ENCODE data around the gene ACVRL1.

The ACVRL1 gene

DNA sequence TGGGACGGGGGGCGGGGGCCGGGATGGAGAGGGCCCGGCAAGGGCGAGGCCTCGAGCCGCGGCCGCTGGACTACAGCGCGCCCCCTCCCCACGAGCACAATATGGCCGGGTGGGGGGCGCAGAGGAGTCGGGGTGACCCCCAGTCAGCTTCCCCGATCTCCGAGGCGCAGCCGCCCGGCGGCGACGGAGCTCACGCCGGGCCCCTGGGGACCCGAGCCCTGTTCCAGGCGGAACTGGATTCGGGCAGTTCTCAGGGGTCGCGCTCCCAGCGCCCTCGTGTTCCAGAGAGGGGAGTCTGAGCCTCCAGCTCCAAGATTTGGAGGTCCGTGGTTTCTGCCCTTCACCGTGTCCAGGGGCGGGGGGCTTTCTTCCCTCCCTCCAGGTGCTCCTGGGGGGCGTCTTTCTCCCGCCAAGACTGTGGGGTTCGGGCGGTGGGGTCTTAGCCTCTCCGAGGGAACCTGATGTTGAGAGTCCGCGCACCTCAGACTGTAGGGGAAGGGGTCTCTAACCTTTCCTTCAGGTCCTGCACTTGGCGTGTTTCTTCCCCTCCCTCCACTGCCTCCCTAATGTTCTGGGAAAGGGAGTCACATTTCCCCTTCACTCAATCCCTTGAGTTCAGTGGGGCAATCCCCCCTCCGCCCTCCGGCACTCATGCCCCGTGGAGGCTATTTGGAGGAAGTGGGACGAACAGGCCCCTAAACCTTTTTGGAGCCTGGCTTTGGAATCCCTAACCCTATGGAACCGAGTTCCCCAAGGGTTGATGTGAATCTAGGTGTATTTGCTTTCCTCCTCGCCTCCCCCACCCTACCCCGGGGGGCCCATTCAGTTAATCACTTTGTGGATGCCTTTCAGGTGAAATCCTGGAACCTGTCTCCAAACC is 44.8 kb downstream of the ACVRL1 start:
- H3K9me3 ChIP-seq (ENCODE audit: control insufficient read depth, low read length) = no peaks in the 10 kb centered on the region
- no peaks in the 10 kb centered on the region for H3K27me3 ChIP-seq (replicated peaks; ENCODE audit: control insufficient read depth, insufficient read depth, low read length, poor library complexity, severe bottlenecking)
- peak overlapping the region; percentile 67 for H3K27ac ChIP-seq (ENCODE audit: insufficient read depth, low read length, poor library complexity, severe bottlenecking)
- H3K4me1 ChIP-seq (ENCODE audit: control insufficient read depth, insufficient read depth, low read length, poor library complexity, severe bottlenecking) = peaks cover 5% of the 10 kb centered on the region
- no peaks in the 10 kb centered on the region for H3K36me3 ChIP-seq (ENCODE audit: control insufficient read depth, insufficient read depth, low read length)
- no peak for DNase-seq
- peak overlapping the region; percentile 81 for H3K4me3 ChIP-seq (ENCODE audit: insufficient read depth, low read depth, low read length, poor library complexity, severe bottlenecking)

DNA sequence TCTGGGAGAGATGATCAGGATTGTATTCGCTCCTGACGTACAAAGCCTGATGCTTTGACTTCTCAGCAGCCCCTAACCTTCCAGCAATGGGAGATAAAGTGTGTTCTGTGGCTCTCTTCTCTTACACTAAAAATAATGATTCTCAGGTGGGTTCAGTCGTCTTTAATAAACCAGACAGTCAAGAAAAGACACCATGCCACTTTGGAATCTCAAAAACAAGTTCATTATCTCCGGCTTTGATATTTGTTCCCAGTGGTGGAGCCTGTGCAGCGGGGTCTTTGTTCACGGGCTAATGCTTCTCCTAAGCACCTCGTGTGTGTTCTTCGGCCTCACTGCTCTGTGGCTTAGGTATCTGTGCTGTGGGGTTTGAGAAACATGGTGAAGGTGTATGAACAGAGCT is 45.8 kb downstream of the ACVRL1 start:
- H3K9me3 ChIP-seq (ENCODE audit: control insufficient read depth, low read length) = no peaks in the 10 kb centered on the region
- H3K36me3 ChIP-seq (ENCODE audit: control insufficient read depth, insufficient read depth, low read length) = no peaks in the 10 kb centered on the region
- H3K27me3 ChIP-seq (replicated peaks; ENCODE audit: control insufficient read depth, insufficient read depth, low read length, poor library complexity, severe bottlenecking) = no peaks in the 10 kb centered on the region
- H3K4me3 ChIP-seq (ENCODE audit: insufficient read depth, low read depth, low read length, poor library complexity, severe bottlenecking) = no peak overlapping the region
- H3K4me1 ChIP-seq (ENCODE audit: control insufficient read depth, insufficient read depth, low read length, poor library complexity, severe bottlenecking) = peaks cover 5% of the 10 kb centered on the region
- DNase-seq = no peak
- H3K27ac ChIP-seq (ENCODE audit: insufficient read depth, low read length, poor library complexity, severe bottlenecking) = no peak overlapping the region

DNA sequence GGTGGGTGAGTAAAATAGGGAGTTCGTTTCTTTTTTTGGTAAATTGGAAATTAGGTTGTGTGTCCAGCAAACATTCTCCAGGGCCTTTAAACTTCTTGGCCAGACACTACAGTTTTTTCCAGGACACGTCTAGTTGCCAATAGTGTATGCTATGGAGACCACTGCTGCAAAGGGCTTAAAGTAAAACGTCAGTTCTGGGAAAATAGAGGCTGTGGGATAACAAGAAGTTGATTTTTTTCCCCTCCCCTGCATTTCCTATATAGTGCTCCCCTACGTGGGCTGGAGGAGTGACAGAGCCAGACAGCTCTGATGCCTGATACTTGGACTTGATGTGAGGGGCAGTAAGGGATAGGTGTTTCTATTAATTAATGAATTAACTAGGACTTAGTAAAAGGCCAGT is 46.6 kb downstream of the ACVRL1 start:
- no peaks in the 10 kb centered on the region for H3K9me3 ChIP-seq (ENCODE audit: control insufficient read depth, low read length)
- H3K4me3 ChIP-seq (ENCODE audit: insufficient read depth, low read depth, low read length, poor library complexity, severe bottlenecking) = no peak overlapping the region
- no peak for DNase-seq
- H3K27me3 ChIP-seq (replicated peaks; ENCODE audit: control insufficient read depth, insufficient read depth, low read length, poor library complexity, severe bottlenecking) = no peaks in the 10 kb centered on the region
- H3K36me3 ChIP-seq (ENCODE audit: control insufficient read depth, insufficient read depth, low read length) = no peaks in the 10 kb centered on the region
- peaks cover 5% of the 10 kb centered on the region for H3K4me1 ChIP-seq (ENCODE audit: control insufficient read depth, insufficient read depth, low read length, poor library complexity, severe bottlenecking)
- no peak overlapping the region for H3K27ac ChIP-seq (ENCODE audit: insufficient read depth, low read length, poor library complexity, severe bottlenecking)

DNA sequence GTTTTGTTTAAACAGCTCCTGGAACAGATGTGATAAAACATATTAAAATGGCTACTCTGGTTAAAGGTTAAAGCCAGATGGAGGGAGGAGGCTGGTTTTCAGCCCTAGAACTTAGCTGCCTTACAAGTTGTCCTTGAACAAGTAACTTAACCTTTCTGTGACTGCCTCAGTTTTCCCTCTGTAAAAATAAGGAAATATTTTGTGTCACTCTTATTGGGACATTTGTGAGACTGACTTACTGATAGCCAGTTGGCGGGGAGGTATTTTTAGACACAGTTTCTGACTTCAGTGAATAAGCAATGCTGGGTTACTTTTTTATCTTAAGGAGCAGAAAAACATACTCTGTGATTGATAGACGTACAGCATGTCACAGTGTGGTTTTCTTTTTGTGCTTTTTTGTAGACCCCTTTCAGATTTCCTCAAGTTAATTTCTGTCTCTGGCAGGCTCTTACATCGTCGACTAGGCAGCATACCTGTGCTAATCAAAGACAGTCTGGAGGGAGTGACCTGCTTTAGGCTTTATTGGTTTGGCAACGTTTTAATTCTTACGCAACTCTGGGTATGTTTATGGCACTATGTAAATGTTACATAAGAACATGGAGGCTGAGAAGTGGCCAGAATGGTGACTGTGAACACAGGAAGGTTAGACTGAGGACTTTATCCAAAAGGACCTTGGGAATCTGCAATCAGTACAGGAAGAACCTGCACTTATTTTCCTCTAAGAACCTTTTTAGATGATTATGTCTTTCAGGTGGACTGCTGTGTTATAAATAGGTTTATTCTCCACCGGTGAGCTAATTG is 47.5 kb downstream of the ACVRL1 start:
- no peak for DNase-seq
- Histone ChIP-seq H3K9me3 (ENCODE audit: control insufficient read depth, low read length) (no peaks in the 10 kb centered on the region), H3K27me3 (replicated peaks; ENCODE audit: control insufficient read depth, insufficient read depth, low read length, poor library complexity, severe bottlenecking) (no peaks in the 10 kb centered on the region), H3K36me3 (ENCODE audit: control insufficient read depth, insufficient read depth, low read length) (no peaks in the 10 kb centered on the region), H3K4me1 (ENCODE audit: control insufficient read depth, insufficient read depth, low read length, poor library complexity, severe bottlenecking) (peaks cover 5% of the 10 kb centered on the region), H3K4me3 (ENCODE audit: insufficient read depth, low read depth, low read length, poor library complexity, severe bottlenecking) (no peak overlapping the region), H3K27ac (ENCODE audit: insufficient read depth, low read length, poor library complexity, severe bottlenecking) (no peak overlapping the region)

DNA sequence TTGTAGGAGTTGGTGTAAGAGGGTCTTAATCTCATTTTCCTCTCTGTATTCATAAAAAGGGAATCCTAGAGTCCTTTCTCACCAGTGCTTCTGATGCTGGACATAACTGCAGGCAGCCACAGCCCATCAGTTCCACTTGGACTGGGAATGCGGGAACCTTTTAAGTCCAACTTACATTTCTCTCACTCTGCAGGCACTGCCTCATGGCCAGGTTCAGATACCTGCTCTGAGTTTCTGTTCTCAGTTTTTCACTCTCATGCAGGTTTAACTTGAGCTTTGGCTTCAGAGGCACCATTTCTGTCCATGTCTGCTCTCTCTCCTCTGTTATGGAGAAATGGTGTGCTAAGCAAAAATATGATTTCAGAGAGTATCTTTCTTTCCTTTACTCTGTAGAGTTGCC is 48.4 kb downstream of the ACVRL1 start:
- Histone ChIP-seq H3K36me3 (ENCODE audit: control insufficient read depth, insufficient read depth, low read length) (no peaks in the 10 kb centered on the region), H3K4me3 (ENCODE audit: insufficient read depth, low read depth, low read length, poor library complexity, severe bottlenecking) (no peak overlapping the region), H3K4me1 (ENCODE audit: control insufficient read depth, insufficient read depth, low read length, poor library complexity, severe bottlenecking) (peaks cover 5% of the 10 kb centered on the region), H3K27ac (ENCODE audit: insufficient read depth, low read length, poor library complexity, severe bottlenecking) (no peak overlapping the region), H3K9me3 (ENCODE audit: control insufficient read depth, low read length) (no peaks in the 10 kb centered on the region), H3K27me3 (replicated peaks; ENCODE audit: control insufficient read depth, insufficient read depth, low read length, poor library complexity, severe bottlenecking) (no peaks in the 10 kb centered on the region)
- DNase-seq = no peak

DNA sequence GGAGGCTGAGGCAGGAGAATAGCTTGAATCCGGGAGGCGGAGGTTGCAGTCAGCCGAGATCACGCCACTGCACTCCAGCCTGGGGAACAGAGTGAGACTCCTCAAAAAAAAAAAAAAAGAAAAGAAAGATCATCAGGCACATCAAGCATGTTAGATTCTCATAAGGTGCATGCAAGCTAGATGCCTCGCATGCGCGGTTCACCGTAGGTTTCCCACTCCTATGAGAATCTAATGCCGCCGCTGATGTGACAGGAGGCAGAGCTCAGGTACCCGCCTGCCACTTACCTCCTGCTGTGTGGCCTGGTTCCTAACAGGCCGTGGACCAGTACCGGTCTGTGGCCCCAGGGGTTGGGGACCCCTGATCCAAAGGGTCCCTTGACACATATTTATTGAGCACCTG is 51.2 kb downstream of the ACVRL1 start:
- H3K27me3 ChIP-seq (replicated peaks; ENCODE audit: control insufficient read depth, insufficient read depth, low read length, poor library complexity, severe bottlenecking) = no peaks in the 10 kb centered on the region
- no peak overlapping the region for H3K4me3 ChIP-seq (ENCODE audit: insufficient read depth, low read depth, low read length, poor library complexity, severe bottlenecking)
- H3K27ac ChIP-seq (ENCODE audit: insufficient read depth, low read length, poor library complexity, severe bottlenecking) = no peak overlapping the region
- no peak for DNase-seq
- no peaks in the 10 kb centered on the region for H3K36me3 ChIP-seq (ENCODE audit: control insufficient read depth, insufficient read depth, low read length)
- H3K9me3 ChIP-seq (ENCODE audit: control insufficient read depth, low read length) = no peaks in the 10 kb centered on the region
- peaks cover 5% of the 10 kb centered on the region for H3K4me1 ChIP-seq (ENCODE audit: control insufficient read depth, insufficient read depth, low read length, poor library complexity, severe bottlenecking)

DNA sequence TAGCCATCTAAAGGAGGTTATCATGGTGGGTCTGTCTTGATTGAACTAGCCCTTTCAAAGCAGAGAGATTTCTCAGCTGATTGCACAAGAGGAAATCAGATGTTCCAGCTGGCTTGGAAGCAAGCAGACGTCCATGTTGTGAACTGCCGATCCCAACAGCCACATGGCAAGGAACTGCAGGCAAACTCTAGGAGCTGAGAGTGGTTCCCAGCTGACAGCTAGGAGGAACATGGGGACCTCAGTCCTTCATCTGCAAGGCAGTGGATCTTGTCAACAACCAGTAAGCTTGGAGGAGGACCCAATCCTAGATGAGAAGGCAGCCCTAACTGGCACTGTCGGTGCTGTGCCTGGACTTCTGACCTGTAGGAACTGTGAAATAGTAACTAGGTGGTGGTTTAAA is 51.9 kb downstream of the ACVRL1 start:
- no peak overlapping the region for H3K27ac ChIP-seq (ENCODE audit: insufficient read depth, low read length, poor library complexity, severe bottlenecking)
- no peaks in the 10 kb centered on the region for H3K9me3 ChIP-seq (ENCODE audit: control insufficient read depth, low read length)
- H3K4me3 ChIP-seq (ENCODE audit: insufficient read depth, low read depth, low read length, poor library complexity, severe bottlenecking) = no peak overlapping the region
- H3K36me3 ChIP-seq (ENCODE audit: control insufficient read depth, insufficient read depth, low read length) = no peaks in the 10 kb centered on the region
- peaks cover 5% of the 10 kb centered on the region for H3K4me1 ChIP-seq (ENCODE audit: control insufficient read depth, insufficient read depth, low read length, poor library complexity, severe bottlenecking)
- H3K27me3 ChIP-seq (replicated peaks; ENCODE audit: control insufficient read depth, insufficient read depth, low read length, poor library complexity, severe bottlenecking) = no peaks in the 10 kb centered on the region
- no peak for DNase-seq

DNA sequence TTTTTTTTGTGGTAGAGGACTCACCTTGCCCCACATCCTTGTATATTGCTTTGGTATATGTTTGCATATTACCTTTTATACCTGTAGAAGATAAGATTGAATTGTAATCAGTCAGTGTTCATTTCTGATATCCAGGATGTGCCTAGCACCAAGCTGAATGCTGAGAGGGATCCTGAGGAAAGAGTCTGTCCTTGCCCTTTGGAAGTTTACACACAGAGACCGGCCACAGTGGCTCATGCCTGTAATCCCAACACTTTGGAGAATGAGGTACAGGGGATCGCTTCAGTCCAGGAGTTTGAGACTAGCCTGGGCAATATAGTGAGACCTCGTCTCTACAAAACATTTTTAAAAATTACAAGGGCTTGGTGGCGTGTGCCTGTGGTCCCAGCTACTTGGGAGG is 52.6 kb downstream of the ACVRL1 start:
- no peaks in the 10 kb centered on the region for H3K27me3 ChIP-seq (replicated peaks; ENCODE audit: control insufficient read depth, insufficient read depth, low read length, poor library complexity, severe bottlenecking)
- H3K4me3 ChIP-seq (ENCODE audit: insufficient read depth, low read depth, low read length, poor library complexity, severe bottlenecking) = no peak overlapping the region
- no peak overlapping the region for H3K27ac ChIP-seq (ENCODE audit: insufficient read depth, low read length, poor library complexity, severe bottlenecking)
- no peak for DNase-seq
- H3K36me3 ChIP-seq (ENCODE audit: control insufficient read depth, insufficient read depth, low read length) = no peaks in the 10 kb centered on the region
- no peaks in the 10 kb centered on the region for H3K9me3 ChIP-seq (ENCODE audit: control insufficient read depth, low read length)
- H3K4me1 ChIP-seq (ENCODE audit: control insufficient read depth, insufficient read depth, low read length, poor library complexity, severe bottlenecking) = peaks cover 5% of the 10 kb centered on the region

DNA sequence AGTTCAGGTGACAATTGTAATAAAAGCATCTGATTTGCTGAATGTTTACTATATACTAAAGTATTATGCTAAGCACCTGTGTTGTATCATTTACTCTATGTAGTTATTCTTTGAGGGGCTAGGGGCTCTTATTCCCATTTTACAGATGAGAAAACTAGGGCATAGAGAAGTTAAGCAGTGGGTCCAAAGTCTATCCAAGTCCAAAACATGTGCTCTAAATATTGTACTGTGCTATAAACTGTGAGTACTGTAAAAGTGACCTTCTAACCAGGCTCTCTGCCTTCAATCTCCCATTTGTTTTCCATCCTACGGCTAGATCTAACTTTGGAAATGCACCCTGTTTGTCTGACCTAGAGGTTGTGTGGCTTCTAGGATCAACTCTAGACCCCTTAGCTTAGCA is 53.2 kb downstream of the ACVRL1 start:
- no peak for DNase-seq
- Histone ChIP-seq H3K27ac (ENCODE audit: insufficient read depth, low read length, poor library complexity, severe bottlenecking) (no peak overlapping the region), H3K4me3 (ENCODE audit: insufficient read depth, low read depth, low read length, poor library complexity, severe bottlenecking) (no peak overlapping the region), H3K36me3 (ENCODE audit: control insufficient read depth, insufficient read depth, low read length) (no peaks in the 10 kb centered on the region), H3K27me3 (replicated peaks; ENCODE audit: control insufficient read depth, insufficient read depth, low read length, poor library complexity, severe bottlenecking) (no peaks in the 10 kb centered on the region), H3K4me1 (ENCODE audit: control insufficient read depth, insufficient read depth, low read length, poor library complexity, severe bottlenecking) (peaks cover 5% of the 10 kb centered on the region), H3K9me3 (ENCODE audit: control insufficient read depth, low read length) (no peaks in the 10 kb centered on the region)

DNA sequence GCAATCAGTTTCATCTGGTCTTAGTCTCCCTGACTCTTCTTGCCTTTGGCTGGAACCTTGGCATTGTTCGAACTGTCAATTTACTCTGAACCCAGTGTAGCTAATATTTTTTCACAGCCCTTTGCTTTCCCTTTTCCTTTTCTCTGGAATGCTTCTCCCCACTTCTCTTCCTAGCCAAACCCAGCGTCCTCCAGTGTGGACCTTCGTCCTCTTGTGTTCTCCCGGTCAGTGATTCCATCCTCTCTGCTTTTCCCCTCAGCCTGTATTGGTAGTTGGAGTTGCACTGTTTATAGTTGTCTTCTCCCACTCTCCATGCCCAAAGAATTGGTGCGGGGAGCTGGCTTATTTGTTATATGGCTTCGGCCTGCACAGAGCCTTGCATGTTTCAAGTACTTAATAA is 53.6 kb downstream of the ACVRL1 start:
- no peaks in the 10 kb centered on the region for H3K9me3 ChIP-seq (ENCODE audit: control insufficient read depth, low read length)
- no peak overlapping the region for H3K4me3 ChIP-seq (ENCODE audit: insufficient read depth, low read depth, low read length, poor library complexity, severe bottlenecking)
- no peak for DNase-seq
- no peak overlapping the region for H3K27ac ChIP-seq (ENCODE audit: insufficient read depth, low read length, poor library complexity, severe bottlenecking)
- H3K27me3 ChIP-seq (replicated peaks; ENCODE audit: control insufficient read depth, insufficient read depth, low read length, poor library complexity, severe bottlenecking) = no peaks in the 10 kb centered on the region
- peaks cover 5% of the 10 kb centered on the region for H3K4me1 ChIP-seq (ENCODE audit: control insufficient read depth, insufficient read depth, low read length, poor library complexity, severe bottlenecking)
- no peaks in the 10 kb centered on the region for H3K36me3 ChIP-seq (ENCODE audit: control insufficient read depth, insufficient read depth, low read length)
